GM18508 (cell line): ENCODE data around the gene LYRM7.
"Not testable (repeated sequence)": the region's sequence is repeated elsewhere in the genome, so short reads cannot be mapped to it uniquely, and the experiment has no call there.

Experiments used
- ATAC-seq: cut with Tn5 transposase; IDR thresholded peaks from one replicate; pipeline ENCODE4 v1.9.1; 2021; ENCODE audit warnings: moderate number of reproducible peaks; ENCODE audit not compliant: insufficient read depth, unreplicated experiment

The LYRM7 gene

DNA sequence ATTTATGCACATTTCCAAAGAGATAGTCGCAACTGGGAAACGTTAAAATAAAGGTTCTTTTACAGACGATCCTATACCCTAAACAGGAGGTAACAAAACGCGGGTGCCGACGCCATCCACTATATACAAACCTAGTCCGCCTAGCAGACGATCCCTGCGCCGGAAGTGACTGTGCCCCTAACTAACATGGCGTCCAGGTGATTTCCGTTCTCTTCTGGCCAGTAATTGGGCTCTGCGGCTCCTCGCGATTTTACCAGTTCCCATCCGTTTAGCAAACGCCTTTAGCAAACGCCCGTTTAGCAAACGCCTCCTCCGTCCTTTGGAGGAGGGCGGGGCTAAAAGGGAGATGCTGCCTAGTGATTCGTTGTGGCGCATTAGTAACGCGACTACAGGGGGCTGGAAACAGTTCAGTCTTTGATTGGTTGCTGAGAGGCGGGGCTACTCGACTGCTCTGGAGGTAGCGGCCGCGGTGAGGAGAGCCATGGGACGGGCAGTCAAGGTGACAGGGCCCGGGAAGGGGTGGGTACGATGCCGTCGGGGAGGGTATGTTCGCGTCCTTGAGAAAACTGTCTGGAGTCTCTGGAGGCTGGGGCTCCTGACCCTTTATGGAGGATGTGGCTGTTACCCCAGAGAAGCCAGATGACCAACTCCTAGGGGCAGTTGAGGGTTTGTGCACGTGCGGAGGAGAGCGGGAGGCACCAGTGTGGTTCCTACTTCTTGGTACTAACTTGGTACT lies at the start of gene LYRM7:
LYRM7 (plus strand) TSS at position 405 of the 736 bp plus-strand sequence; CDS start at position 482, 77 bp downstream.
- ATAC-seq = peak; percentile 97

DNA sequence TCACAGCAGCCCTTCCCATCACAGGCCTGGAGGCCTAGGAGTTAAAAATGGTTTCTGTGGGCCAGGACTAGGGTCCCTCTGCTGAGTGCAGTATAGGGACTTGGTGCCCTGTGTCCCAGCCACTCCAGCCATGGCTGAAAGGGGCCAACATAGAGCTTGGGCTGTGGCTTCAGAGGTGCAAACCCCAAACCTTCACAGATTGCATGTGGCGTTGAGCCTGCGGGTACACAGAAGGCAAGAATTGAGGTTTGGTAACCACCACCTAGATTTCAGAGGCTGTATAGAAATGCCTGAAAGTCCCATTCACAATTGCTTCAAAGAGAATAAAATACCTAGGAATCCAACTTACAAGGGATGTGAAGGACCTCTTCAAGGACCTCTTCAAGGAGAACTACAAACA lies 43.5 kb upstream of the LYRM7 start:
- not testable (repeated sequence) for ATAC-seq

DNA sequence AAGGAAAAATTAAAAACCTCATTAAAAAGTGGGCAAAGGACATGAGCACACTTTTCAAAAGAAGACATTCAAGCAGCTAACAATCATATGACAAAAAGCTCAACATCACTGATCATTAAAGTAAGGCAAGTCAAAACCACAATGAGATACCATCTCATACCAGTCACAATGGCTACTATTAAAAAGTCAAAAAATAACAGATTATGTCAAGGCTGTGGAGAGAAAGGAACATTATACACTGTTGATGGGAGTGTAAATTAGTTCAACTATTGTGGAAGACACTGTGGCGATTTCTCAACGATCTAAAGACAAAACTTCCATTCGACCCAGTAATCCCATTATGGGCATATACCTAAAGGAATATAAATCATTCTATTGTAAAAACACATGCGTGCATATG lies 41.4 kb upstream of the LYRM7 start:
- no peak for ATAC-seq

DNA sequence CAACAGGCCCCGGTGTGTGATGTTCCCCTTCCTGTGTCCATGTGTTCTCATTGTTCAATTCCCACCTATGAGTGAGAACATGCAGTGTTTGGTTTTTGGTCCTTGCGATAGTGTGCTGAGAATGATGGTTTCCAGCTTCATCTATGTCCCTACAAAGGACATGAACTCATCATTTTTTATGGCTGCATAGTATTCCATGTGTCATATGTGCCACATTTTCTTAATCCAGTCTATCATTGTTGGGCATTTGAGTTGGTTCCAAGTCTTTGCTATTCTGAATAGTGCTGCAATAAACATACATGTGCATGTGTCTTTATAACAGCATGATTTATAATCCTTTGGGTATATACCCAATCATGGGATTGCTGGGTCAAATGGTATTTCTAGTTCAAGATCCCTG lies 37.7 kb upstream of the LYRM7 start:
- ATAC-seq = not testable (repeated sequence)

DNA sequence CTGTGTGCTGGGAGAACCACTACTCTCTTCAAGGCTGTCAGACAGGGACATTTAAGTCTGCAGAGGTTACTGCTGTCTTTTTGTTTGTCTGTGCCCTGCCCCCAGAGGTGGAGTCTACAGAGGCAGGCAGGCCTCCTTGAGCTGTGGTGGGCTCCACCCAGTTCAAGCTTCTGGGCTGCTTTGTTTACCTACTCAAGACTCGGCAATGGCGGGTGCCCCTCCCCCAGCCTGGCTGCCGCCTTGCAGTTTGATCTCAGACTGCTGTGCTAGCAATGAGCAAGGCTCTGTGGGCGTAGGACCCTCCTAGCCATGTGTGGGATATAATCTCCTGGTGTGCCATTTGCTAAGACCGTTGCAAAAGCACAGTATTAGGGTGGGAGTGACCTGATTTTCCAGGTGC lies 32.3 kb upstream of the LYRM7 start:
- not testable (repeated sequence) for ATAC-seq

DNA sequence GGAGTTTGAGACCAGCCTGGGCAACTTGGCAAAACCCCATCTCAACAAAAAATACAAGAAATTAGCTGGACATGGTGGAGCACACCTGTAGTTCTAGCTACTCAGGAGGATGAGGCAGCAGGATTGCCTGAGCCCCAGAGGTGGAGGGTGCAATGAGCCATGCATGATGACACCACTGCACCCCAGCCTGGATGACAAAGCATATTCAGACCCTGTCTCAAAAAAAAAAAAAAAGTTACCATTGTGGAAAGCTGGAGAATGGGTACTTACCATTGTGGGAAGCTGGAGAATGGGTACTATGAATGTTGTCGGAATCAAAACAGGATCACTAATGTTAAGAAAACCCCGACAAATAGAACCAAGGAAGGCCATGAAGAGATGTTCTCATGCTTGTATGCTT lies 31.4 kb upstream of the LYRM7 start:
- ATAC-seq = no peak

DNA sequence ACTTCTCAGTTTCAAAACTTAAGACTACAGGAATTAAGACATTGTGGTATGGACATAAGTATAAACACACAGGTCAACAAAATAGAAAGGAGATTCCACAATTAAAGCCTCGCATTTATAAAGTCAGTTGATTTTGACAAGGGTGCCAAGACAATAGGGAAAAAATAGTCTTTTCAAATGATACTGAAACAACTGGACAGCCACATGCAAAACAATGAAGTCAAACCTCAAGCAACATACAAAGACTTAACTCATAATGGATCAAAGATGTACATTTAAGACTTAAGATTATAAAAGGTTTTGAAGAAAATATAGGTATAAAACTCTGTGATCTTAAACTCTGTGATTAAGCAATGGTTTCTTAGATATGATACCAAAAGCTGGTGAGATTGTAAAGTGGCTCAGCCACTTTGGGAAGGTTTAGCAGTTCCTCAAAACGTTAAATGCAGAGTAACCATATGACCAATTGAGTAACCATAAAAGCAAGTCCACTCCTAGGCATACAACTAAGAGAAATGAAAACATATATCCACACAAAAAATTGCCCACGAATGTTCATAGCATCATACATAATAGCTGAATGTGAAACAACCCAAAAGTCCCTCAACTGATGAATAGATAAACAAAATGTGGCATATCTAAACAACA lies 27.6 kb upstream of the LYRM7 start:
- no peak for ATAC-seq

DNA sequence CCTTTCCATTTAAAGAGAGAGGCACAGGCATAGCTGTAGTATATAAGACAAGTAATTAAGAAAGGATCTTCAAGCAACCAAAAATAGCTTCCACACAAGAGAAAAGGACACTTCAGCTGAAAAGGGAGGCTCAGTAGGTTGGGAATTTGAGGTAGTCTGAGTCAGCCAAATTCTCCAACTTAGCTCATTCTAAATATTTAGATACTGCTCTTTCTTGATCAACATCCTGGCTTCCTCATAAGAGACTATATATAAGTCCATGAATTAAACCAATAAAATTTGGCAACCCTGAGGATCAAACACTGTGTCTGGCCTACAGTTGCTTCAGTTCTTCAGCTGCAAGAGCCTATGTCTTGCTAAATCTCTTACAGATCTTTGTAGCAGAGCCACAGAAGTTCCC lies 23.5 kb upstream of the LYRM7 start:
- no peak for ATAC-seq

DNA sequence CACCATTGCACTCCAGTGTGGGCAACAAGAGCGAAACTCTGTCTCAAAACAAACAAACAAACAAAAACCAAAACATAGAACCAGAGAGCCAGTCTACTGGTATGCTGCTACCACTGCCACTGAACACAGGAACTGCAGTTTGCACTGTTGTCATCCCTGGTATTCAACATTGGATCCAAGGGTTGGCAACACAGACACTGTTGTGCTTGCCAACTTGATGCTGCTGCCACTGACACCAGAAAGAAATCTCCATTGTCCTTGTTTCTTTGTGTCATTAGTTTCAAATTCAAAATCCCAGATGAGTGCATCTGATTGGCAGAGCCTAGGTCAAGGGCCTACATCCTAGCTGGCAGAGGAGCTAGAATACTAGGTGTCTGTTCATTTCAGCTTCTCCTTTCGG lies 21.9 kb upstream of the LYRM7 start:
- no peak for ATAC-seq

DNA sequence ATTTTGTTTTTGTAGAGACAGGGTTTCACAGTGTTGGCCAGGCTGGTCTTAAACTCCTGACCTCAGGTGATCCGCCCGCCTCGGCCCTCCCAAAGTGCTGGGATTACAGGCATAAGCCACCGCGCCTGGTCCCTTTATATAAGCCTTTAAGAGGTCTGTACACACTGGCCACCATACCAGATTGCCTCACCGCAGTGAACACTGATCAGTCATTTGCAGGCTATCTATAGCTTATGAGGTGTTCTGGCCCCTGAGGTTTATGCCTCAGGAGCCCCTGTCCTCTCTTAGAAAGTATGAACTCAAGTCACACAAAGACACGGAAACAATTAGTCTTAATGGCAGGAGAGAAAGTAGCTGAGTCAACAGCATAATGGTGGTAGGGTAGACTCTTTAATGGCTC lies 20.3 kb upstream of the LYRM7 start:
- no peak for ATAC-seq

DNA sequence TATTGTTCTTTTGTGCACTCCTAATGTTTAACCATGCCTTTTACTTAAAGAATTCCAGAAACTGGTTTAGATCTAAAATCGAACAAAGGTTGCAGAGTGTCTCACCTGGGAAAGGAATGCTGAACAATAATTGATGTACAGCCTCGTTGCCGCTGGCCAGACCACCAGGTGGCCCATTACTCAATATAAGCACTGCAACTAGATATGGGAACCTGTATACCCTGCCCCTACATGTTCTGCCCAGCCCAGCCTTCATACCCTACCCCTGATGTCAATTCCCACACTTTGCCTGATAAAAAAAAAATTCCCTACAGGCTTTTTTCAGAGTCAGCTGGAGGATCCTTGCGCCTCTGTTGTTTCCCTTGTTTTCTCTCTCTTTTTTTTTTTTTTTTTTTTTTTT lies 19.5 kb upstream of the LYRM7 start:
- no peak for ATAC-seq

DNA sequence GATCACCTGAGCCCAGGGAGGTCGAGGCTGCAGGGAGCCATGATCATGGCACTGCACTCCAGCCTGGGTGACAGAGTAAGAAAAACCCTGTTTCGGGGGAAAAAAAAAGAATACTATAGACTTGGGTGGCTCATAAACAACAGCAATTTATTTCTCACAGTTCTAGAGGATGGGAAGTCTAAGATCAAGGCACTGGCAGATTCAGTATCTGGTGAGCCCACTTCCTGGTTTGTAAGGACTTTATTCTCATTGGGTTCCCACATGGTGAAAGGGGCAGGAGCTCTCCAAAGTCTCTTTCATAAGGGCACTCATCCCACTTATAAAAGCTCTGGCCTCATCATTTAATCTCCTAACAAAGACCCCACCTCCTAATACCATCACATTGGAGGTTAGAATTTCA lies 14.4 kb upstream of the LYRM7 start:
- no peak for ATAC-seq

DNA sequence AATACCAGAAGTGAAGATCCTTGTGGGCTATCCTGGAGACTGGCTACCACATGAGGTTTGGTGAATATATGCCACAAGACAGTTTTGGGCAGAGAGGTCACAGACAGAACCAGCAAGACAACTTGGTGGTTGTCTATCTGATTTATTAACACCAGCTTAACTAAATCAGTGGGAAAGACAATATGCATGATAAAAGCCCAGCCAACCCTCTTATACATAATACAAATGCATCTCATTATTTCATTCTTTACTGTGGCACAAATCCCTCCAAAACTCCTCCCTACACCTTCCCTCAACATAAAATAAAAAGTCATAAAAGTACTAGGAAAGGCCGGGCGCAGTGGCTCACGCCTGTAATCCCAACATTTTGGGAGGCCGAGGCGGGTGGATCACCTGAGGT lies 13.8 kb upstream of the LYRM7 start:
- ATAC-seq = no peak

DNA sequence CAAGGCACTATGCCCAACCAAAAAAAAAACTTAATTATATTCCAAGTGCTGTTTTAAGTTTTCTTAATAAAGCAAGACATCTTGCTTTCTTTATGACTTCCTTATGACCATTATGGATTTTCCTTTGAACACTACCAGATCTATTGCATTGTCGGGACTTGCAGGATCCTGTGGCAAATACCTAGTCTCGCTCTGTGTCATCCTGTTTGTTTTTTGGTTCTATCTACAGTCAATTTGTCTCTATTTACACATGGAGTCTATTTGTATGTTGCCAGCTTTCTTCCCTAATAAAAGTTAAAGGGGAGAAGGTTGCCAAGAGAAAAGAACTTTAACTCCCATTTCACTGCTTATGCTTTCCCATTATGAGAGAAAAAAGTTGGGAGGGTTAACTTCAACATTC lies 10.6 kb upstream of the LYRM7 start:
- no peak for ATAC-seq

DNA sequence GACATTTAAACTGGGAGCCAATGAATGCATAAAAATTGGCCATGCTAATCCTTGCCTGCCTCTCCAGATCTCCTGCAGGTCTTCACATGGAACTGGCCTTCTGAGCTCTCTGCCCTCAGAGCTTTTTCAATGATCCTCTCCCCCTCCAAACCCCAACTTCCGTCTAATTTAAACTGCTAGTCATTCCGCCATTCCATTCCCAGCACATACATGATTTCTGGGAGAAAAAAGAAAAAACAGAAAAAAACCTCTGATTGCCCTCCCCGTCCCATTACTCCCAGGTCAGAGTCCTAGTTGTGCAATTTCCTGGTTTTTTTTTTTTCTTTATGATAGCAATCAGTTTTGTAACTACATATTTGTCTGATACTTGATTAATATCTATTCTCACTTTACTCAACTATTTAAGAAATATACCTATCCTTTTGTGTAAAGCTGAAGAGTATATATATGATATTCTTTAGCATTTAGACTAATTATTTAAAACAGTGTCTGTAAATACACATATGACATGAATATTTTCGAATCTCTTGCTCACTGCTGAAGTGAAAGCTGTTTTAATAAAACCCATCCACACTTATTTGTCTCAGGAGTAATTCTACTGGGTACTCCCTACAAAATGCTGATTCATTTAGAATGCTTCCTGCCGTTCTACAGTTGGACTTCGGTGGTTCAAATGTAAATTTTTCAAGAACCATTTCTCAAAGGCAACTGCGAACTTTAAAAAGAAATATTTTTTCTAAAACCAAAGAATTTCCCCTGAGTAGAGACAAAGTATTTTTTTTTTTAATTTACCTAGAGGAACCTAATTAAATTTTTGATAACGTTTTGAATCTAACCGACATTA lies 7.2 kb upstream of the LYRM7 start:
- ATAC-seq = no peak

DNA sequence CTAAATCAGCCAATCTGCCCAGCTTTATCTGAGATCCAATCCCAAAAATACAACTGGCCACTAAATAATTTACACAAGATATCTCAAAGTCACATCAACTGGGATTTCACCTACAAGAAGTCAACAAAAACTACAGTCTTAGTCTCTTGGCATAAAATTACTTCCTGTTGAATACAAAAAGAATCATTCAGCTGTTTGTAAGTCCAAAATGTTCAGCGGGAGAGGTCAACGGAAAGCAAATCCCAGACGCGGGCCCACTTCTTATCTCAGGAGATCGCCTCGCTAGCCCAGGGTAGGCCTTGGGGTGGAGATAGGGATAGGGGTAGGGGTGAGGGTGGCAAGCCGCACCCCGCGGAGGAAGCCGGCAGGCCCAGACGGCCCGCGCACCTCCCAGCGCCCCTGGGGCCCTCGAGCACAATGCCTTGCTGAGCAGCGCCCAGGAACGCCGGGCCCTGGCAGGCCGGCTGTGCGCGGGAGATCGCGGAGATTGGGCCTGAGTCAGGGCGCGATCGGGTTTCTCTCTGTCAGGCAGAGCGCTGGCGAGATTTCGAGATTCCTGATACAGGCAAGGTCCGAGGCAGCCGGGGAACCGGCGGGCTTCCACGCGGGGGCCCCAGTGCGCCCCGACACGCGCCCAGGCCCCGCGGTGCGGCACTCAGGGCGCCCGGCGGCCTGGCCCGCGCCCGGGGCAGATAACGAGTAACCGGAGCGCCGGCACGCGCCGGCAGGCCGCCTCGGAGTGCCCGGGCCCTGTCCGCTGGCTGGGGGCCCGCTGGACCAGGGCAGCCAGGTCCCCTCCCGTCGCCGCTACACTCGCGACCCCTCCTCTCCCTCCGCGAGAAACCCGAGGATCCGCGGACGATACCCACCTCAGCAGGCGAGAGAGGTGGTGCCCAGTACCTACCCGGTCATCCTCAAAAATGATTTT lies 6.3 kb upstream of the LYRM7 start:
- peak; percentile 35 for ATAC-seq

DNA sequence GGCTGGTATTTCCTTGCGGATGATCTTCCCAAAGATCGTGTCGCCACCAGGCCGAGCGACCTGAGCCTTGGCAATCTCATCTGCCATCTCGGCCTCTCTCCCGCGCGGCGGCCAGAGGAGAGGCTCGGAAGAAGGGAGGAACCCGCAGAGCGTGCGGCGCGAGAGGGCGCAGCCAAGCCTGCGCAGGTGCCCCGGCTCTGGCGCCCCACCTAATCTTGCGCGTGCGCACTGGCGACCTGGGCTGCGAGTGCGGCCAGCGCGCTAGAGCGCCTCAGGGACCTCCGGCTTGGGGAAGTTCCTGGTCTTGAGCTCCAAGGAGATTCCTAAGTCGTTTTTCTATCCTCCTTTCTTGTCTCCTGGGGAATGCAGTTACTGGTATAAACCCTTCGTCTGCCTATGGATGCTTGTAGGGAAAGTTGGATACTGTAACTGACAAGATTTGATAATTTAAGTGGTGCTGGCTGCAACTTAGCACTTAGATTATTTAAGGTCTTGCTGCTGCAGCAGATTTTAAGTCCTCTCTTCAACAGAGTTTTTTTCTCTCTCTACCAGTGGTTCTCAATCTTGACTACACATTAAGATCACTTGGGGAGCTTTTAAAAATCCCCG lies 5.5 kb upstream of the LYRM7 start, which contains the start of gene HINT1:
HINT1 (minus strand) TSS at position 138 of the 609 bp plus-strand sequence; CDS start at position 87, 51 bp downstream.
- ATAC-seq = peak; percentile 72

DNA sequence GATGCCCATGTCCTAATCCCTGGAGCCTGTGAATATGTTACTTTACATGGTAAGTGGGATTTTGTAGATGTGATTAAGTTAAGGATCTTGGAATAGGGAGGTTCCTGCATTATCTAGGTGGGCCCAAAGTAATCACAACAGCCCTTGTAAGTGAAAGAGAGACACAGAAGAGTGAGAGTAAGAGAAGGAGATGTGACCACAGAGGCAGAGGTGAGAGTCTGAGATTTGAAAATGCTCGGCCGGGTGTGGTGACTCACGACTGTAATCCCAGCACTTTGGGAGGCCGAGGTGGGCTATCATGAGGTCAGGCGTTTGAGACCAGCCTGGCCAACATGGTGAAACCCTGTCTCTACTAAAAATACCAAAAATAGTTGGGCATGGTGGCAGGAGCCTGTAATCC lies 3.1 kb upstream of the LYRM7 start:
- ATAC-seq = no peak

DNA sequence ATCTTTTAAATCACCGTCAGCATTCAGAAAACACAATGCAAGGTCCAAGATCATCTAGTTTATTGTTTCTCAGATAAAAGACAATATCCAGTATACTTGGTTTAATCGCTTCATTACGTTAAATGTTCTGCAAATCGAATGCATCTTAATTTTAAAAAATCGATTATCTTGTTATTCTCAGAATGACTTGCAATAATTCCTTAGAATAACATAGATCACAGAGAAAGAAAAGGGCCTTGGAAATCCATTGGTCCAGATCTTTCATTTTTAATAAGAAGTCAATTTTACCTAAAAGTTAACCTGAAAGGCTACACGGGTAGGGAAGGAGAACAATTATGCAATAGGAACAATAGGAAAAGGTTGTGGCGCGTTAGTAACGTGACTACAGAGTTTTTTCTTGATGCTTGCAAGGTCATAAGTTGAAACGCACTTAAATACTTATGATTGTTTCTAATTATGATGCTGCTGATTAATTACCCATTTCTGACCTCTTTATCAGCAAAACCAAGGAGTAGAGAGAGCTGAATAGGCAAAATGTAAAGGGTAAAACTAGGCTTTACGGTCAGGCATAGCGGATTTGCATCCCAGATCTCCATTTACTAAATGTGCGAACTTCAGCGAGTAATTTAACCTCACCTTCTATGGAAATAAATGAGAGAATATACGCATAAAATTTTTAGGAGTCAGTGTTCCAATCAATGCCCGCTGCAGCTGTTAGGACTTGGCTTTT lies 769 bp upstream of the LYRM7 start:
- no peak for ATAC-seq
